Measurements from ENCODE around the gene UBAC1. TPM values are rescaled to one million over a fixed set of nuclear protein-coding genes. Genes with fewer than 3 reads are reported as not detected.
A peak's percentile ranks its signal among the peaks of the same experiment; 100 is the strongest.

The UBAC1 gene
- total and polyA plus RNA-seq, 9 of the 15 experiments (the other 6 are each of a cell fraction or from before 2014, with no cell fraction given): 94.0 to 399 (median 228) TPM

DNA sequence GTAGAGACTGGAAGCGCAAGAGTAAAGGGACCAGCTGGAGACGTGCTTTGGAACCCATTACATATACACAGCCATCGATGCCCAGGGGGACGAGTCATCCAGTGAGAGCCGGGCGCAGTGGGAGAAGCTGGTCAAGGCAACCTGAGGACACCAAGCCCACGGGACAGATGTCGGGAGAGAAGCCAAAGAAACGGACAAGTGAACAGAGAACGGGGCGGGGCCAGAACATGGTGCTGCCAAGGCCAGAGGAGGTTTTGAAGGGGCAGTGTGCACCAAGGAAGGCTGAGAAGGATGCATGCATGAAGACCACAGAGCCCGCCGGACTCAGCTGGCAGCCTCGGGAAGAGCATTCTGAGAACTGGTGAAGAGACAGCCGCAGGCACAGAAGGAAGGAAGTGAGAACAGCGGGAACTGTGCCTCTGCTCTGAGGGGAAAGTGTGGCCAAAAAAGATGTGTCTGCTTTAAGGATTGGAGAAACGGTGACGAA is 74.1 kb downstream of the UBAC1 start:
- no TSS peak for BruUV-seq (replicated peaks)
- DNase-seq (ENCODE audit: extremely low read depth in 1 of 4, low spot score in 3 of 4): no peak
- Histone ChIP-seq H3K9ac (ENCODE audit: insufficient read depth in 1 of 2, low read depth in 2 of 2, low read length in 2 of 2) (peak overlapping the region in 1 of 2 experiments; percentile 85; a peak in 2 of 4 replicates), H3K36me3 (ENCODE audit: control insufficient read depth, insufficient read depth, low read length) (peaks cover 12% of the 10 kb centered on the region; the same call in 2 of the 3 replicates), H3K79me2 (ENCODE audit: control insufficient read depth, insufficient read depth, low read length) (peaks cover 99% of the 10 kb centered on the region), H3K9me1 (ENCODE audit: control insufficient read depth, insufficient read depth, low read length) (peaks cover 21% of the 10 kb centered on the region), H2AFZ (ENCODE audit: low read depth, low read length) (no peak overlapping the region), H3K9me3 (replicated peaks; ENCODE audit: control insufficient read depth, insufficient read depth, low read depth, low read length) (no peaks in the 10 kb centered on the region), H4K20me1 (replicated peaks; ENCODE audit: control insufficient read depth, insufficient read depth, low read length) (peaks cover 89% of the 10 kb centered on the region), H3K27ac (ENCODE audit: extremely low read depth, low read depth, low read length) (no peak overlapping the region), H3K4me1 (replicated peaks in 1 of 2; ENCODE audit: control insufficient read depth in 2 of 2, insufficient read depth in 2 of 2, low read length in 2 of 2) (peaks cover 34 to 68% of the 10 kb centered on the region in 2 experiments), H3K27me3 (ENCODE audit: control insufficient read depth in 2 of 2, insufficient read depth in 2 of 2, low read length in 2 of 2) (no peaks in the 10 kb centered on the region), H3K4me2 (ENCODE audit: insufficient read depth, low read length) (no peak overlapping the region), H3K4me3 (no peak overlapping the region)
- intact Hi-C loops (cut with micrococcal nuclease) (no loop called here), in situ Hi-C loops (cut with MboI) (no loop called here)
- POLR2A ChIA-PET: no interaction called here
- TF ChIP-seq ASH1L (IDR thresholded peaks at IDR 0.05; ENCODE audit: borderline replicate concordance, low read depth, partially characterized antibody) (no peak), PRMT5 (CRISPR knock-in tag; IDR thresholded peaks at IDR 0.05) (no peak), ZNF143 (CRISPR knock-in tag; IDR thresholded peaks at IDR 0.05) (no peak), ZNF316 (IDR thresholded peaks at IDR 0.05) (no peak), KAT2B (IDR thresholded peaks at IDR 0.05; ENCODE audit: low read depth, low read length) (no peak), BCOR (IDR thresholded peaks at IDR 0.05) (no peak), SIRT6 (IDR thresholded peaks at IDR 0.05; ENCODE audit: low read depth, low read length) (no peak), SIN3B (IDR thresholded peaks at IDR 0.05; ENCODE audit: low read depth) (no peak), DMBX1 (CRISPR knock-in tag; IDR thresholded peaks at IDR 0.05; ENCODE audit: borderline replicate concordance) (no peak)
- TF ChIP-seq, protein P1, sequence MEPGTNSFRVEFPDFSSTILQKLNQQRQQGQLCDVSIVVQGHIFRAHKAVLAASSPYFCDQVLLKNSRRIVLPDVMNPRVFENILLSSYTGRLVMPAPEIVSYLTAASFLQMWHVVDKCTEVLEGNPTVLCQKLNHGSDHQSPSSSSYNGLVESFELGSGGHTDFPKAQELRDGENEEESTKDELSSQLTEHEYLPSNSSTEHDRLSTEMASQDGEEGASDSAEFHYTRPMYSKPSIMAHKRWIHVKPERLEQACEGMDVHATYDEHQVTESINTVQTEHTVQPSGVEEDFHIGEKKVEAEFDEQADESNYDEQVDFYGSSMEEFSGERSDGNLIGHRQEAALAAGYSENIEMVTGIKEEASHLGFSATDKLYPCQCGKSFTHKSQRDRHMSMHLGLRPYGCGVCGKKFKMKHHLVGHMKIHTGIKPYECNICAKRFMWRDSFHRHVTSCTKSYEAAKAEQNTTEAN (CRISPR knock-in tag; IDR thresholded peaks at IDR 0.05): no peak
- TF ChIP-seq, protein P2, sequence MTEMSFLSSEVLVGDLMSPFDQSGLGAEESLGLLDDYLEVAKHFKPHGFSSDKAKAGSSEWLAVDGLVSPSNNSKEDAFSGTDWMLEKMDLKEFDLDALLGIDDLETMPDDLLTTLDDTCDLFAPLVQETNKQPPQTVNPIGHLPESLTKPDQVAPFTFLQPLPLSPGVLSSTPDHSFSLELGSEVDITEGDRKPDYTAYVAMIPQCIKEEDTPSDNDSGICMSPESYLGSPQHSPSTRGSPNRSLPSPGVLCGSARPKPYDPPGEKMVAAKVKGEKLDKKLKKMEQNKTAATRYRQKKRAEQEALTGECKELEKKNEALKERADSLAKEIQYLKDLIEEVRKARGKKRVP (CRISPR knock-in tag; IDR thresholded peaks at IDR 0.05): no peak
- ATAC-seq: no peak
- CTCF ChIA-PET (ENCODE audit: low intra/inter-chr PET ratio): no interaction called here
- FAIRE-seq: no peak
- WGBS (ENCODE audit: insufficient coverage, low coverage, missing lambda C conversion rate): 88% methylated on average over 15 of the region's 18 CpGs
